OCI-LY1 (cell line): ENCODE data around the gene HEMGN.

ENCODE experiments used
- EZH2 ChIP-seq: fragments of 200-600 bp; sonication (generic), shearing (Covaris generic); IDR thresholded peaks from 2 replicates; pipeline ENCODE4 v1.8.0; 2017; ENCODE audit warnings: borderline replicate concordance, mixed run types, mild to moderate bottlenecking, antibody characterized with exemption, low read length, moderate library complexity, mixed read lengths
- TF ChIP-seq, protein P1 (sequence below): fragments of 200-600 bp; sonication (generic), shearing (Covaris generic); IDR thresholded peaks from 2 replicates; pipeline ENCODE4 v1.5.1; 2017; ENCODE audit warnings: mild to moderate bottlenecking, antibody characterized with exemption, low read length, moderate library complexity, mixed read lengths

GRCh38 chr9:97980918-97981845 is 43.2 kb upstream of the HEMGN start:
- TF ChIP-seq, protein P1, sequence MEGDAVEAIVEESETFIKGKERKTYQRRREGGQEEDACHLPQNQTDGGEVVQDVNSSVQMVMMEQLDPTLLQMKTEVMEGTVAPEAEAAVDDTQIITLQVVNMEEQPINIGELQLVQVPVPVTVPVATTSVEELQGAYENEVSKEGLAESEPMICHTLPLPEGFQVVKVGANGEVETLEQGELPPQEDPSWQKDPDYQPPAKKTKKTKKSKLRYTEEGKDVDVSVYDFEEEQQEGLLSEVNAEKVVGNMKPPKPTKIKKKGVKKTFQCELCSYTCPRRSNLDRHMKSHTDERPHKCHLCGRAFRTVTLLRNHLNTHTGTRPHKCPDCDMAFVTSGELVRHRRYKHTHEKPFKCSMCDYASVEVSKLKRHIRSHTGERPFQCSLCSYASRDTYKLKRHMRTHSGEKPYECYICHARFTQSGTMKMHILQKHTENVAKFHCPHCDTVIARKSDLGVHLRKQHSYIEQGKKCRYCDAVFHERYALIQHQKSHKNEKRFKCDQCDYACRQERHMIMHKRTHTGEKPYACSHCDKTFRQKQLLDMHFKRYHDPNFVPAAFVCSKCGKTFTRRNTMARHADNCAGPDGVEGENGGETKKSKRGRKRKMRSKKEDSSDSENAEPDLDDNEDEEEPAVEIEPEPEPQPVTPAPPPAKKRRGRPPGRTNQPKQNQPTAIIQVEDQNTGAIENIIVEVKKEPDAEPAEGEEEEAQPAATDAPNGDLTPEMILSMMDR, result no peak
- no peak for TF ChIP-seq EZH2
